SK-N-SH treated with all-trans-retinoic acid at 6 μM for 48 hours (cell line): ENCODE data around the gene WT1.
"Not testable (repeated sequence)": the region's sequence is repeated elsewhere in the genome, so short reads cannot be mapped to it uniquely, and the experiment has no call there.

Experiments
- ATAC-seq: fragments of 200-7000 bp; cut with Tn5 transposase; 3 replicates; pipeline ENCODE4 v1.9.1; 2020; ENCODE audit warnings: mild to moderate bottlenecking, moderate library complexity
- ARNTL ChIP-seq: fragments of 450-650 bp; formaldehyde crosslinking; IDR thresholded peaks from 2 replicates; pipeline ENCODE4 v1.5.0; 2020; ENCODE audit warnings: low read depth, mild to moderate bottlenecking, moderate library complexity, borderline replicate concordance
- BACH2 ChIP-seq: fragments of 250-450 bp; sonication (Bioruptor Pico); IDR thresholded peaks from 2 replicates; pipeline ENCODE4 v1.9.0; 2021; ENCODE audit warnings: mild to moderate bottlenecking, borderline replicate concordance
- CREB5 ChIP-seq: fragments of 250-450 bp; sonication (Bioruptor Pico); IDR thresholded peaks from 2 replicates; pipeline ENCODE4 v1.5.1; 2020; ENCODE audit warnings: low read depth, mild to moderate bottlenecking, moderate library complexity
- CSDC2 ChIP-seq: fragments of 250-450 bp; sonication (Bioruptor Pico); IDR thresholded peaks from 2 replicates; pipeline ENCODE4 v1.5.0; 2020; ENCODE audit warnings: mild to moderate bottlenecking, moderate library complexity
- CSRNP3 ChIP-seq: fragments of 250-450 bp; sonication (Bioruptor Pico); IDR thresholded peaks from 2 replicates; pipeline ENCODE4 v1.5.1; 2021; ENCODE audit warnings: mild to moderate bottlenecking, moderate library complexity
- ESRRG ChIP-seq: fragments of 250-450 bp; sonication (Bioruptor Pico); IDR thresholded peaks from 2 replicates; pipeline ENCODE4 v1.6.1; 2021; ENCODE audit warnings: mild to moderate bottlenecking
- GLIS3 ChIP-seq: fragments of 250-450 bp; sonication (Bioruptor Pico); IDR thresholded peaks from 2 replicates; pipeline ENCODE4 v1.5.0; 2020; ENCODE audit warnings: mild to moderate bottlenecking, moderate library complexity
- ISL1 ChIP-seq: fragments of 250-450 bp; sonication (Bioruptor Pico); IDR thresholded peaks from 2 replicates; pipeline ENCODE4 v2.1.2; 2022; ENCODE audit warnings: mild to moderate bottlenecking, moderate library complexity
- OSR1 ChIP-seq: fragments of 250-450 bp; sonication (Bioruptor Pico); IDR thresholded peaks from 2 replicates; pipeline ENCODE4 v1.8.0; 2022; ENCODE audit warnings: moderate library complexity, mild to moderate bottlenecking, inconsistent platforms
- PATZ1 ChIP-seq: fragments of 250-450 bp; sonication (Bioruptor Pico); IDR thresholded peaks from 2 replicates; pipeline ENCODE4 v1.8.0; 2020; ENCODE audit warnings: mild to moderate bottlenecking, moderate library complexity, borderline replicate concordance
- POU6F1 ChIP-seq: fragments of 250-450 bp; sonication (Bioruptor Pico); IDR thresholded peaks from 2 replicates; pipeline ENCODE4 v1.8.0; 2021; ENCODE audit warnings: low read depth, mild to moderate bottlenecking, moderate library complexity, borderline replicate concordance
- PPARA ChIP-seq: fragments of 250-450 bp; sonication (Bioruptor Pico); IDR thresholded peaks from 2 replicates; pipeline ENCODE4 v1.5.0; 2020; ENCODE audit warnings: mild to moderate bottlenecking, borderline replicate concordance
- RARB ChIP-seq: fragments of 250-450 bp; sonication (Bioruptor Pico); IDR thresholded peaks from 2 replicates; pipeline ENCODE4 v1.8.0; 2021; ENCODE audit warnings: mild to moderate bottlenecking, moderate library complexity
- SNAI2 ChIP-seq: fragments of 250-450 bp; sonication (Bioruptor Pico); IDR thresholded peaks from 2 replicates; pipeline ENCODE4 v1.5.0; 2020; ENCODE audit warnings: mild to moderate bottlenecking, moderate library complexity
- TCF4 ChIP-seq: fragments of 250-450 bp; sonication (Bioruptor Pico); IDR thresholded peaks from 2 replicates; pipeline ENCODE4 v1.8.0; 2021; ENCODE audit warnings: mild to moderate bottlenecking, moderate library complexity, borderline replicate concordance
- TOX ChIP-seq: fragments of 250-450 bp; sonication (Bioruptor Pico); IDR thresholded peaks from 2 replicates; pipeline ENCODE4 v1.8.0; 2021; ENCODE audit warnings: mild to moderate bottlenecking, moderate library complexity, borderline replicate concordance
- TSHZ2 ChIP-seq: fragments of 250-450 bp; sonication (Bioruptor Pico); IDR thresholded peaks from 2 replicates; pipeline ENCODE4 v1.5.0; 2020; ENCODE audit warnings: mild to moderate bottlenecking, moderate library complexity
- ZC3H10 ChIP-seq: fragments of 250-450 bp; sonication (Bioruptor Pico); IDR thresholded peaks from 2 replicates; pipeline ENCODE4 v1.5.1; 2021; ENCODE audit warnings: mild to moderate bottlenecking, moderate library complexity
- ZFP3 ChIP-seq: fragments of 250-450 bp; sonication (Bioruptor Pico); IDR thresholded peaks from 2 replicates; pipeline ENCODE4 v1.5.0; 2020; ENCODE audit warnings: mild to moderate bottlenecking, moderate library complexity
- ZFP30 ChIP-seq: fragments of 450-650 bp; formaldehyde crosslinking; IDR thresholded peaks from 2 replicates; pipeline ENCODE4 v1.5.0; 2022; ENCODE audit warnings: mild to moderate bottlenecking, moderate library complexity
- ZNF565 ChIP-seq: fragments of 450-650 bp; formaldehyde crosslinking; conservative IDR thresholded peaks from 2 replicates; pipeline ENCODE4 v1.5.0; 2020; ENCODE audit warnings: low read depth, mild to moderate bottlenecking, moderate library complexity
- ZNF70 ChIP-seq: fragments of 450-650 bp; formaldehyde crosslinking; IDR thresholded peaks from 2 replicates; pipeline ENCODE4 v1.5.0; 2020; ENCODE audit warnings: mild to moderate bottlenecking, moderate library complexity
- ZNF8 ChIP-seq: fragments of 450-650 bp; formaldehyde crosslinking; IDR thresholded peaks from 2 replicates; pipeline ENCODE4 v1.5.0; 2020; ENCODE audit warnings: mild to moderate bottlenecking, moderate library complexity

WT1 gene

GRCh38 chr11:32472226-32472625, 36.9 kb upstream of the WT1 start:
- TF ChIP-seq RARB, result no peak
- no peak for TF ChIP-seq PPARA (CRISPR knock-in tag)
- TF ChIP-seq ZNF8 (CRISPR knock-in tag), result no peak
- TF ChIP-seq TOX, result no peak
- TF ChIP-seq TCF4 (CRISPR knock-in tag), result no peak
- no peak for TF ChIP-seq SNAI2
- TF ChIP-seq ZFP30 (CRISPR knock-in tag), result no peak
- no peak for TF ChIP-seq ZNF565
- TF ChIP-seq OSR1, result no peak
- TF ChIP-seq ISL1 (CRISPR knock-in tag), result no peak
- no peak for TF ChIP-seq ZNF70 (CRISPR knock-in tag)
- TF ChIP-seq POU6F1 (CRISPR knock-in tag), result no peak
- TF ChIP-seq TSHZ2 (CRISPR knock-in tag), result no peak
- no peak for TF ChIP-seq ZC3H10 (CRISPR knock-in tag)
- no peak for TF ChIP-seq BACH2 (CRISPR knock-in tag)
- no peak for TF ChIP-seq ARNTL (CRISPR knock-in tag)
- TF ChIP-seq CREB5 (CRISPR knock-in tag), result no peak
- TF ChIP-seq ESRRG (CRISPR knock-in tag), result no peak
- TF ChIP-seq, all 23 proteins: peak for 0
- ATAC-seq, result no peak

- not testable (repeated sequence) for ATAC-seq
These were observed 36.2 kb upstream of the WT1 start for GRCh38 chr11:32471544-32471943.

- ATAC-seq, result no peak
These were observed 34.5 kb upstream of the WT1 start for GRCh38 chr11:32469791-32470190.

More at GRCh38 chr11:32469791-32470190, 34.5 kb upstream of the WT1 start:
- TF ChIP-seq ZFP30 (CRISPR knock-in tag) (no peak), PATZ1 (CRISPR knock-in tag) (no peak), CSDC2 (CRISPR knock-in tag) (no peak), RARB (no peak), BACH2 (CRISPR knock-in tag) (no peak), OSR1 (no peak), CSRNP3 (CRISPR knock-in tag) (no peak), ARNTL (CRISPR knock-in tag) (no peak), ZFP3 (CRISPR knock-in tag) (no peak), TOX (no peak), GLIS3 (CRISPR knock-in tag) (no peak), TSHZ2 (CRISPR knock-in tag) (no peak), ZNF8 (CRISPR knock-in tag) (no peak), CREB5 (CRISPR knock-in tag) (no peak), PPARA (CRISPR knock-in tag) (no peak)
